IMR-90 (cell line): ENCODE results near the gene THEMIS2. TPM values are rescaled to one million over a fixed set of nuclear protein-coding genes. Genes with fewer than 3 reads are reported as not detected.

Experiments used
- ATAC-seq: fragments of 200-7000 bp; cut with Tn5 transposase; 2 replicates; pipeline ENCODE4 v1.9.1; 2020; ENCODE audit warnings: low read depth, mild to moderate bottlenecking, moderate library complexity
- BruUV-seq: library from RNA; stranded (reverse); fragments of 400-500 nt; replicated peaks from 2 replicates; lab custom pipeline; 2021; lab: Mats Ljungman, UMichigan
- CTCF ChIA-PET: fragments of 300-600 bp; formaldehyde crosslinking; extraction: SDS; loops from one replicate; lab custom pipeline; 2021; ENCODE audit warnings: antibody characterized with exemption; lab: Yijun Ruan, JAX
- POLR2A ChIA-PET: fragments of 300-600 bp; sonication (Branson Sonifier 250); formaldehyde crosslinking; loops from one replicate; lab custom pipeline; 2022; ENCODE audit warnings: antibody characterized with exemption; ENCODE audit not compliant: unreplicated experiment; lab: Charles Lee
- DNase-seq: peaks from one replicate; pipeline ENCODE4 v3.0.0; 2013
- H2AFZ ChIP-seq: replicated peaks from 2 replicates; pipeline ENCODE3; 2013; ENCODE audit warnings: low read length, mild to moderate bottlenecking; ENCODE audit not compliant: poor library complexity
- H2AK5ac ChIP-seq: 2 replicates; pipeline ENCODE4 v1.6.1; 2013; ENCODE audit warnings: low read depth, low read length, inconsistent platforms
- H2AK9ac ChIP-seq: replicated peaks from 2 replicates; pipeline ENCODE3; 2013; ENCODE audit warnings: mild to moderate bottlenecking, low read depth, low read length, moderate library complexity; ENCODE audit not compliant: poor library complexity
- H2BK120ac ChIP-seq: 2 replicates; pipeline ENCODE4 v1.6.1; 2013; ENCODE audit warnings: low read depth, low read length, inconsistent platforms
- H2BK15ac ChIP-seq: 3 replicates; pipeline ENCODE4 v1.6.1; 2013; ENCODE audit warnings: low read depth, low read length, inconsistent platforms
- H2BK20ac ChIP-seq: 2 replicates; pipeline ENCODE4 v1.6.1; 2013; ENCODE audit warnings: low read depth, mild to moderate bottlenecking, inconsistent platforms, low read length, moderate library complexity
- H2BK5ac ChIP-seq: 2 replicates; pipeline ENCODE4 v1.6.1; 2013; ENCODE audit warnings: mild to moderate bottlenecking, low read depth, low read length, inconsistent platforms; ENCODE audit not compliant: poor library complexity, severe bottlenecking
- H3K14ac ChIP-seq: replicated peaks from 2 replicates; pipeline ENCODE4 v1.6.1; 2013; ENCODE audit warnings: low read depth, low read length, inconsistent platforms
- H3K18ac ChIP-seq: 2 replicates; pipeline ENCODE4 v1.6.1; 2013; ENCODE audit warnings: low read depth, low read length, control low read depth
- H3K23ac ChIP-seq: 2 replicates; pipeline ENCODE4 v1.6.1; 2013; ENCODE audit warnings: low read depth, low read length, inconsistent platforms
- H3K27ac ChIP-seq: 2 replicates; pipeline ENCODE4 v1.5.1; 2013; ENCODE audit warnings: mild to moderate bottlenecking, control low read depth, low read length; ENCODE audit not compliant: insufficient read depth
- H3K27me3 ChIP-seq: 2 replicates; pipeline ENCODE4 v1.6.1; 2013; ENCODE audit warnings: low read length; ENCODE audit not compliant: control insufficient read depth, insufficient read depth
- H3K36me3 ChIP-seq: 2 replicates; pipeline ENCODE4 v1.6.1; 2013; ENCODE audit warnings: low read length, mixed read lengths; ENCODE audit not compliant: control insufficient read depth, insufficient read depth
- H3K4ac ChIP-seq: 2 replicates; pipeline ENCODE4 v1.6.1; 2013; ENCODE audit warnings: low read depth, low read length, inconsistent platforms
- H3K4me1 ChIP-seq: 2 replicates; pipeline ENCODE4 v1.6.1; 2013; ENCODE audit warnings: low read length, mixed read lengths; ENCODE audit not compliant: control insufficient read depth, insufficient read depth
- H3K4me2 ChIP-seq: 2 replicates; pipeline ENCODE4 v1.6.1; 2013; ENCODE audit warnings: low read depth, mild to moderate bottlenecking, control low read depth, low read length, moderate library complexity
- H3K4me3 ChIP-seq: 2 replicates; pipeline ENCODE4 v1.5.1; 2013; ENCODE audit warnings: low read depth, mild to moderate bottlenecking, control low read depth, low read length, moderate library complexity; ENCODE audit not compliant: insufficient read depth
- H3K56ac ChIP-seq: 2 replicates; pipeline ENCODE4 v1.6.1; 2013; ENCODE audit warnings: low read length, inconsistent platforms; ENCODE audit not compliant: insufficient read depth; ENCODE audit errors: extremely low read depth
- H3K79me1 ChIP-seq, 2 experiments: 2 replicates each; pipeline ENCODE4 v1.6.1; 2013; ENCODE audit warnings: low read length in 2 of 2, inconsistent platforms in 1 of 2, low read depth in 1 of 2
- H3K9ac ChIP-seq: 2 replicates; pipeline ENCODE4 v1.6.1; 2013; ENCODE audit warnings: low read depth, low read length, control low read depth
- H3K9me1 ChIP-seq: 2 replicates; pipeline ENCODE4 v1.6.1; 2013; ENCODE audit warnings: low read length, inconsistent platforms; ENCODE audit not compliant: insufficient read depth
- H3K9me3 ChIP-seq: 2 replicates; pipeline ENCODE4 v1.6.1; 2013; ENCODE audit warnings: low read length; ENCODE audit not compliant: control insufficient read depth, insufficient read depth
- H4K20me1 ChIP-seq: 2 replicates; pipeline ENCODE4 v1.6.1; 2013; ENCODE audit warnings: low read length, inconsistent platforms; ENCODE audit not compliant: insufficient read depth
- H4K5ac ChIP-seq: 2 replicates; pipeline ENCODE4 v1.6.1; 2013; ENCODE audit warnings: mild to moderate bottlenecking, low read depth, low read length, control low read depth
- H4K8ac ChIP-seq, 2 experiments: 2 replicates each; pipeline ENCODE4 v1.6.1; 2013; ENCODE audit warnings: low read depth in 2 of 2, low read length in 2 of 2, control low read depth in 1 of 2, inconsistent platforms in 1 of 2
- H4K91ac ChIP-seq: 2 replicates; pipeline ENCODE4 v1.6.1; 2013; ENCODE audit warnings: low read depth, low read length, inconsistent platforms; ENCODE audit not compliant: insufficient read depth
- BHLHE40 ChIP-seq: fragments of 150-350 bp; IDR thresholded peaks from 2 replicates; pipeline ENCODE4 v1.6.1; 2016; ENCODE audit warnings: mild to moderate bottlenecking, low read depth, low read length
- MAFK ChIP-seq: IDR thresholded peaks from 2 replicates; pipeline ENCODE4 v1.6.1; 2012; ENCODE audit warnings: low read depth, low read length, improper control_type of control experiment
- MAZ ChIP-seq: IDR thresholded peaks from 2 replicates; pipeline ENCODE4 v1.6.1; 2012; ENCODE audit warnings: low read depth, mild to moderate bottlenecking, low read length, improper control_type of control experiment, moderate library complexity, borderline replicate concordance
- MXI1 ChIP-seq: IDR thresholded peaks from 2 replicates; pipeline ENCODE4 v1.6.1; 2012; ENCODE audit warnings: low read depth, mild to moderate bottlenecking, low read length, moderate library complexity, borderline replicate concordance
- POLR2A ChIP-seq: IDR thresholded peaks from 2 replicates; pipeline ENCODE4 v1.6.1; 2012; ENCODE audit warnings: mild to moderate bottlenecking, low read depth, low read length
- RCOR1 ChIP-seq: IDR thresholded peaks from 2 replicates; pipeline ENCODE4 v1.6.1; 2012; ENCODE audit warnings: mild to moderate bottlenecking, low read length, improper control_type of control experiment; ENCODE audit not compliant: insufficient replicate concordance
- RFX5 ChIP-seq: IDR thresholded peaks from 2 replicates; pipeline ENCODE4 v1.8.0; 2012; ENCODE audit warnings: low read depth, mild to moderate bottlenecking, low read length, moderate library complexity
- SMC3 ChIP-seq: fragments of 150-350 bp; IDR thresholded peaks from 2 replicates; pipeline ENCODE4 v1.6.1; 2016; ENCODE audit warnings: low read depth, mild to moderate bottlenecking, antibody characterized with exemption, low read length, moderate library complexity
- WGBS, 2 experiments: methylation state at CpG; one replicate each; pipeline versions ENCODE4 v1.1.5 to v1.1.7; 2013; ENCODE audit warnings: missing lambda C conversion rate in 2 of 2; ENCODE audit not compliant: insufficient read length in 1 of 2; ENCODE audit errors: extremely low coverage in 2 of 2; 5-methylcytosine and 5-hydroxymethylcytosine counted together
- dilution Hi-C: fragments of 300-500 bp; cut with HindIII; formaldehyde crosslinking; loops from one replicate; pipeline ENCODE4 v1.14.3; 2018; ENCODE audit warnings: low sequenced_read_pairs; ENCODE audit not compliant: unreplicated experiment
- in situ Hi-C: fragments of 300-500 bp; cut with MboI; formaldehyde crosslinking; loops from 3 replicates; pipeline ENCODE4 v1.14.3; 2019; ENCODE audit warnings: low sequenced_read_pairs, inconsistent platforms, mixed read lengths
- intact Hi-C: fragments of 100-400 bp; cut with micrococcal nuclease; formaldehyde crosslinking; loops from 2 replicates; pipeline ENCODE4 v1.10.0; 2022
- polyA plus RNA-seq, 3 experiments: library from polyadenylated mRNA; depleted of rRNA; stranded (reverse); fragments of >200 nt; gene quantifications; 2 replicates each; pipeline ENCODE4 v1.2.3, GENCODE V29; 2012; ENCODE audit warnings: low replicate concordance in 1 of 3
- total RNA-seq: library from RNA; depleted of rRNA; stranded (reverse); fragments of >200 nt; gene quantifications from 2 replicates; pipeline ENCODE4 v1.2.3, GENCODE V29; 2012

Gene THEMIS2
- total and polyA plus RNA-seq, 2 of the 4 experiments (the other 2 are of a cell fraction), result 4.5 to 5.0 TPM

DNA sequence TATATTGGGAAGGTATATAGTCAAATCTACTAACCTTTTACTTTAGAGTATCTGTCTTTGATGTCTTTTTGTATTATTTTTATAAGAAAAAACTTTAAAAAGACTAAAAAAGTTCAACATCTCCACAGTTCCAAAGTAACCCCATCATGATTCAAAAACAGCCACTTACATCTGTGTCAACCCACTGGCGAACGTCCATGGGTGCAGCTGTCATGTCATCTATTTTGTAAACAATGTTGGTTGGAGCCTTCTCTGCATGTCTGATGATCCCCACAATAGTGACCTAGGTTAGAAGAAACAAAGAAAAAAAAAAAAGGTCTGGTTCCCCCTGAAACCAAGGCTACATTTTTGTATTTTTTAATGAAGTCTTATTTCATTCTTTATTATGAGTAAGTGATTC is 34.4 kb downstream of the THEMIS2 start:
- Histone ChIP-seq H2AK9ac (no peak overlapping the region), H3K27ac (no peak overlapping the region), H3K23ac (no peak overlapping the region), H3K4ac (no peak overlapping the region), H2AFZ (no peak overlapping the region), H3K4me2 (no peak overlapping the region), H3K9me1 (no peaks in the 10 kb centered on the region), H3K4me1 (no peaks in the 10 kb centered on the region), H3K36me3 (peaks cover 16% of the 10 kb centered on the region), H3K18ac (no peak overlapping the region), H2BK20ac (no peak overlapping the region), H3K4me3 (no peak overlapping the region), H4K8ac (no peak overlapping the region), H2BK5ac (no peak overlapping the region), H3K14ac (no peak overlapping the region), H3K27me3 (no peaks in the 10 kb centered on the region), H4K5ac (no peak overlapping the region), H3K56ac (no peak overlapping the region), H3K9me3 (no peaks in the 10 kb centered on the region), H3K9ac (no peak overlapping the region), H4K91ac (no peak overlapping the region), H2BK15ac (no peak overlapping the region), H2BK120ac (no peak overlapping the region), H4K20me1 (peaks cover 3% of the 10 kb centered on the region; the same call in 1 of the 2 replicates), H3K79me1 (peaks cover 8 to 13% of the 10 kb centered on the region in 2 experiments; a peak in 3 of 4 replicates), H2AK5ac (no peak overlapping the region; the same call in 1 of the 2 replicates)
- no peak for DNase-seq
- no peak for ATAC-seq
- BruUV-seq, result no TSS peak
- POLR2A ChIA-PET, result no interaction called here
- intact Hi-C loops, result no loop called here
- dilution Hi-C loops, result no loop called here
- CTCF ChIA-PET, result no interaction called here
- TF ChIP-seq SMC3 (no peak), MAZ (no peak), RCOR1 (no peak), MXI1 (no peak), POLR2A (no peak), BHLHE40 (no peak), MAFK (no peak), RFX5 (no peak)
- in situ Hi-C loops, result no loop called here
- no CpG with 5 or more reads among the region's 2 CpGs for WGBS, 2 experiments
